CD4-positive, alpha-beta T cell (primary cell): Measurements from ENCODE around the gene YJEFN3. TPM values are rescaled to one million over a fixed set of nuclear protein-coding genes. Genes with fewer than 3 reads are reported as not detected.

Source experiments
- ATAC-seq: fragments of 200-7000 bp; cut with Tn5 transposase; one replicate; pipeline ENCODE4 v1.10.0; 2022; ENCODE audit warnings: mild to moderate bottlenecking; ENCODE audit not compliant: poor library complexity
- CTCF ChIA-PET: fragments of 350-600 bp; sonication (Branson Sonifier 250); formaldehyde crosslinking; loops from one replicate; lab custom pipeline; 2021; ENCODE audit warnings: antibody characterized with exemption, inconsistent platforms; lab: Charles Lee
- POLR2A ChIA-PET: fragments of 350-600 bp; sonication (Branson Sonifier 250); formaldehyde crosslinking; loops from one replicate; lab custom pipeline; 2021; ENCODE audit warnings: antibody characterized with exemption, inconsistent platforms; lab: Charles Lee
- DNase-seq, 14 experiments: peaks; one replicate each; pipeline ENCODE4 v3.0.0-alpha.2; 2013 to 2020; ENCODE audit warnings: mixed read lengths in 2 of 14
- H3K27ac ChIP-seq, 2 donors: one replicate each; pipeline versions ENCODE4 v1.5.1 to v1.7.0; 2013; ENCODE audit warnings: low read length in 2 of 2, low read depth in 1 of 2, mild to moderate bottlenecking in 1 of 2
- H3K27me3 ChIP-seq, 2 experiments: 1 replicate in 1 of 2; 2 replicates in 1 of 2; pipeline versions ENCODE4 v1.6.1 to v1.7.0; 2013; ENCODE audit warnings: low read length in 2 of 2, control low read depth in 1 of 2, mild to moderate bottlenecking in 1 of 2, moderate library complexity in 1 of 2; ENCODE audit not compliant: insufficient read depth in 2 of 2, control insufficient read depth in 1 of 2
- H3K36me3 ChIP-seq: one replicate; pipeline ENCODE4 v1.6.1; 2013; ENCODE audit warnings: low read length, control low read depth; ENCODE audit not compliant: insufficient read depth
- H3K4me1 ChIP-seq: one replicate; pipeline ENCODE4 v1.6.1; 2013; ENCODE audit warnings: low read length, control low read depth; ENCODE audit not compliant: insufficient read depth
- H3K4me3 ChIP-seq: one replicate; pipeline ENCODE4 v1.5.1; 2013; ENCODE audit warnings: mild to moderate bottlenecking, low read length, moderate library complexity
- H3K9me3 ChIP-seq, 2 experiments: 1 replicate in 1 of 2; 2 replicates in 1 of 2; pipeline versions ENCODE4 v1.6.1 to v1.7.0; 2013; ENCODE audit warnings: low read length in 2 of 2, mild to moderate bottlenecking in 2 of 2, control low read depth in 1 of 2, moderate library complexity in 1 of 2; ENCODE audit not compliant: control insufficient read depth in 1 of 2, insufficient read depth in 1 of 2
- H3K27ac Mint-ChIP-seq: one replicate; pipeline ENCODE4 v1.8.0; 2020; ENCODE audit warnings: mixed read lengths
- H3K27me3 Mint-ChIP-seq: one replicate; pipeline ENCODE4 v1.8.0; 2021; ENCODE audit warnings: mixed read lengths
- H3K36me3 Mint-ChIP-seq: one replicate; pipeline ENCODE4 v1.8.0; 2021; ENCODE audit warnings: low read depth, mixed read lengths
- H3K4me1 Mint-ChIP-seq: one replicate; pipeline ENCODE4 v1.8.0; 2021; ENCODE audit warnings: low read depth, mixed read lengths
- H3K4me3 Mint-ChIP-seq: one replicate; pipeline ENCODE4 v1.8.0; 2020; ENCODE audit warnings: mild to moderate bottlenecking, mixed read lengths
- H3K9me3 Mint-ChIP-seq: one replicate; pipeline ENCODE4 v1.8.0; 2020; ENCODE audit warnings: mixed read lengths
- intact Hi-C, 2 experiments: fragments of 100-400 bp; cut with DNase I in 1 of 2; cut with micrococcal nuclease in 1 of 2; formaldehyde crosslinking; loops; one replicate each; pipeline versions ENCODE4 v1.15.1 to v1.9.0; 2023 to 2025; cut with DNase I, micrococcal nuclease
- total RNA-seq, 174 experiments: library from RNA in 2 of 174; stranded (reverse) in 2 of 174; gene quantifications; one replicate each; pipeline ENCODE4 v1.2.3 and lab custom pipeline; 2021 to 2026
- TF ChIP-seq, protein P1 (sequence below): fragments of 200-600 bp; IDR thresholded peaks from one replicate; pipeline ENCODE4 v1.8.0; 2022; ENCODE audit warnings: antibody characterized with exemption, mild to moderate bottlenecking

The YJEFN3 gene
- total RNA-seq, 2 experiments from 2014 or later = 3.7 to 4.4 TPM

DNA sequence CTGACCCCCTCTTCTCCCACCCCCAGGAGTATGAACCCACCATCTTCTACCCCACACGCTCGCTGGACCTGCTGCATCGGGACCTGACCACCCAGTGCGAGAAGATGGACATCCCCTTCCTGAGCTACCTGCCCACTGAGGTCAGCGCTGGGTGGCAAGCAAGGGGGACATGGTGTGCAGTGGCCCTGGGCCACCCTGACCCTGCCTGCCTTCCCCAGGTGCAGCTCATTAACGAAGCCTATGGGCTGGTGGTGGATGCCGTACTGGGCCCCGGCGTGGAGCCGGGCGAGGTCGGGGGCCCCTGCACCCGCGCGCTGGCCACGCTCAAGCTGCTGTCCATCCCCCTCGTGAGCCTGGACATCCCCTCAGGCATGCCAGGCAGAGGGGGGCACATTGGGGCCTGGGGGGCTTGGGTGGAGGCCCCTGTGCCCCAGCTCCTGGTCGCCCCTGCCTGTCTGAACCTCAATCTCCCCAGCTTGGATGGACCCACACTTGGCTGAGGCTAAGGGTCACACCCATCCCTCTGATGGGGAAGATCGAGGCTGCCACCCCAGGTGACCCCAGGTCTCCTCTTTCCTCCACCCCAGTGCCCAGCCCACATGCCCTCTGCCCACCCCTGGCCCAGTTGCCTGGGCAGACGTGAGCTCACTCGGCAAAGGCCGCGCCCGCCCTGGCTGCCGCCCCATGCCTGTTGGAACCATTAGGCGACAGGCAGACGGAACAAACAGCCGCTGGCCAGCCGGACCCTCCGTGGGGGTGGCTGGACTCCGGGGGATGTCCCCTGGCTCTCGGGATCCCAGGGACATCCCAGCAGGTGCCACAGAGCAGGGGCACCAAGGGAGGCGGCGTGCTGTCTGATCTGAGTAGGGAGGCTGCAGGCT lies 6.8 kb downstream of the YJEFN3 start:
- Mint-ChIP-seq H3K4me3 (no peak overlapping the region), H3K4me1 (peaks cover 38% of the 10 kb centered on the region), H3K27ac (peak overlapping the region; percentile 42), H3K9me3 (no peaks in the 10 kb centered on the region), H3K27me3 (no peaks in the 10 kb centered on the region), H3K36me3 (peaks cover 12% of the 10 kb centered on the region)
- intact Hi-C loops = loop anchor here in 1 of 2 experiments (5.0 kb wide), 2 partner anchors 57 to 202 kb away; no protein-coding TSS in a partner anchor
- Histone ChIP-seq H3K36me3 (peaks cover 1% of the 10 kb centered on the region), H3K4me1 (peaks cover 37% of the 10 kb centered on the region), H3K27ac (no peak overlapping the region), H3K27me3 (no peaks in the 10 kb centered on the region), H3K4me3 (no peak overlapping the region), H3K9me3 (peaks cover 0 to 10% of the 10 kb centered on the region in 2 experiments)
- POLR2A ChIA-PET = interaction anchor here (0.6 kb wide), 1 partner anchor 334 kb away, joined by 3 read pairs; no protein-coding TSS in a partner anchor
- CTCF ChIA-PET = interaction anchor here (1.4 kb wide), 1 partner anchor 108 kb away, joined by 4 read pairs; the partner anchor contains the start of gene GMIP
- DNase-seq (no peak), ATAC-seq (no peak)
- TF ChIP-seq, protein P1, sequence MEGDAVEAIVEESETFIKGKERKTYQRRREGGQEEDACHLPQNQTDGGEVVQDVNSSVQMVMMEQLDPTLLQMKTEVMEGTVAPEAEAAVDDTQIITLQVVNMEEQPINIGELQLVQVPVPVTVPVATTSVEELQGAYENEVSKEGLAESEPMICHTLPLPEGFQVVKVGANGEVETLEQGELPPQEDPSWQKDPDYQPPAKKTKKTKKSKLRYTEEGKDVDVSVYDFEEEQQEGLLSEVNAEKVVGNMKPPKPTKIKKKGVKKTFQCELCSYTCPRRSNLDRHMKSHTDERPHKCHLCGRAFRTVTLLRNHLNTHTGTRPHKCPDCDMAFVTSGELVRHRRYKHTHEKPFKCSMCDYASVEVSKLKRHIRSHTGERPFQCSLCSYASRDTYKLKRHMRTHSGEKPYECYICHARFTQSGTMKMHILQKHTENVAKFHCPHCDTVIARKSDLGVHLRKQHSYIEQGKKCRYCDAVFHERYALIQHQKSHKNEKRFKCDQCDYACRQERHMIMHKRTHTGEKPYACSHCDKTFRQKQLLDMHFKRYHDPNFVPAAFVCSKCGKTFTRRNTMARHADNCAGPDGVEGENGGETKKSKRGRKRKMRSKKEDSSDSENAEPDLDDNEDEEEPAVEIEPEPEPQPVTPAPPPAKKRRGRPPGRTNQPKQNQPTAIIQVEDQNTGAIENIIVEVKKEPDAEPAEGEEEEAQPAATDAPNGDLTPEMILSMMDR = no peak

DNA sequence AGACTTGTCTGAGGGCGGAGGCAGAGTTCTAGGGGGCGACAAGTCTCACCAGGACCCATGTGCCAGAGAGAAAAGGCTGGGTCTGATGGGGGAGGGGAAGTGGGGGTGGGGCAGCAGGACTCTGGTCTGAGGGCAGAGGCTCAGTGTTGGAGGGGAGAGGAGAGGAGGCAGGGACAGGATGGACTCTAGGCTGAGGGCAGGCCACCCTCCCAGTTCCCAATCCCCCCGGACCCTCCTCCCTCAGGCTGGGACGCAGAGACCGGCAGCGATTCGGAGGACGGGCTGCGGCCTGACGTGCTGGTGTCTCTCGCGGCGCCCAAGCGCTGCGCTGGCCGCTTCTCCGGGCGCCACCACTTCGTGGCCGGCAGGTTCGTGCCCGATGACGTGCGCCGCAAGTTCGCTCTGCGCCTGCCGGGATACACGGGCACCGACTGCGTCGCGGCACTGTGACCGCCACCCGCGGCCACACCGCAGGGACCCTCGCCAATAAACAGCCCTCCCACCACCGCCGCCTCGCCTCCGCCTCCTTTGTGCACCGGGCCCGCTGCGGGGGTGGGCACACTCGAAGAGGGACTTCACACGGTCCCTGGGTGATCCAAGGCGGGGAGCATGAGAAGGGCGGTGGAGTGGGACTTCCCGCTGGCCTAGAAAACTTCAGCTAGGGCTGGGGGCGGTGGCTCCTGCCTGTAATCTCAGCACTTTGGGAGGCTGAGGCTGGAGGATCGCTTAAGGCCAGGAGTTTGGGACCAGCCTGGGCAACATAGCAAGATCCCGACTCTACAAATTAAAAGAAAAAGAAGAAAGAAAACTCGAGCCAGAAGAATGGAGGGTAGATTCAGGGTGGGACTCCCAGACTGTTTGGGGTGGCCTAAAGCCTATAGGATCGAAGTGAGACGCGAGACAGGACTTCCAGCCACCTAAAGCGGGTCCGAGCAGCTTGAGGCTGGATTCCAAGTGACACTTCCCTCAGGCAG lies 8.7 kb downstream of the YJEFN3 start:
- Histone ChIP-seq H3K9me3 (peaks cover 0 to 11% of the 10 kb centered on the region in 2 experiments), H3K27ac (no peak overlapping the region), H3K27me3 (no peaks in the 10 kb centered on the region), H3K36me3 (no peaks in the 10 kb centered on the region), H3K4me1 (peaks cover 50% of the 10 kb centered on the region), H3K4me3 (peak overlapping the region; percentile 16)
- ChIA-PET POLR2A (interaction anchor here (0.6 to 1.3 kb wide), 3 partner anchors 12 to 196 kb away, joined by 3 read pairs; partner anchors contain the start of gene ZNF14), CTCF (interaction anchor here (0.5 kb wide), 1 partner anchor 129 kb away, joined by 3 read pairs; no protein-coding TSS in a partner anchor)
- DNase-seq = peak in 3 of 14 experiments; percentile 32 to 74 (median 68)
- no peaks in the 10 kb centered on the region for H3K36me3 Mint-ChIP-seq
- H3K27me3 Mint-ChIP-seq = no peaks in the 10 kb centered on the region
- peak overlapping the region; percentile 71 for H3K4me3 Mint-ChIP-seq
- H3K27ac Mint-ChIP-seq = peak overlapping the region; percentile 51
- TF ChIP-seq, protein P1 = no peak
- ATAC-seq = peak; percentile 3
- intact Hi-C loops = loop anchor here in 1 of 2 experiments (5.0 kb wide), 2 partner anchors 55 to 200 kb away; no protein-coding TSS in a partner anchor
- no peaks in the 10 kb centered on the region for H3K9me3 Mint-ChIP-seq
- peaks cover 45% of the 10 kb centered on the region for H3K4me1 Mint-ChIP-seq
